K562 (cell line): Measurements from ENCODE around the gene SYNCRIP. TPM values are rescaled to one million over a fixed set of nuclear protein-coding genes. Genes with fewer than 3 reads are reported as not detected.

Source experiments
- ATAC-seq: fragments of 200-7000 bp; cut with Tn5 transposase; 3 replicates; pipeline ENCODE4 v1.9.1; 2020; ENCODE audit warnings: moderate library complexity
- BruUV-seq: library from RNA; stranded (reverse); fragments of 400-500 nt; replicated peaks from 2 replicates; lab custom pipeline; 2021; lab: Mats Ljungman, UMichigan
- CTCF ChIA-PET: fragments of 300-600 bp; formaldehyde crosslinking; extraction: SDS; loops from one replicate; lab custom pipeline; 2021; ENCODE audit warnings: low intra/inter-chr PET ratio; lab: Yijun Ruan, JAX
- POLR2A ChIA-PET: fragments of 300-600, 350-650 bp; sonication (Branson Sonifier 250); formaldehyde crosslinking; extraction: SDS; loops from one replicate; lab custom pipeline; 2021; ENCODE audit warnings: antibody characterized with exemption, inconsistent platforms; lab: Yijun Ruan, JAX
- DNase-seq, 4 experiments: peaks; one replicate each; pipeline versions ENCODE4 v3.0.0 to v3.0.0-alpha.2; 2011 to 2018; ENCODE audit warnings: low spot score in 3 of 4, mixed read lengths in 3 of 4; ENCODE audit errors: extremely low read depth in 1 of 4
- FAIRE-seq: peaks from 2 replicates; lab custom pipeline; 2011; peaks lifted over from hg19 to GRCh38; lab: Jason Lieb, UNC
- H2AFZ ChIP-seq: 2 replicates; pipeline ENCODE4 v1.6.0; 2011; ENCODE audit warnings: low read depth, low read length, control low read depth, inconsistent platforms
- H3K27ac ChIP-seq: fragments of 200-600 bp; 3 replicates; pipeline ENCODE4 v1.8.0; 2011; ENCODE audit warnings: low read depth, mild to moderate bottlenecking, control low read depth, inconsistent platforms, low read length, moderate library complexity, mixed read lengths; ENCODE audit errors: extremely low read depth
- H3K27me3 ChIP-seq, 2 experiments: fragments of 300-600 bp in 1 of 2; 2 replicates in 1 of 2; 3 replicates in 1 of 2; pipeline versions ENCODE4 v1.6.0 to v1.8.0; 2011; ENCODE audit warnings: inconsistent platforms in 2 of 2, low read length in 2 of 2, mild to moderate bottlenecking in 1 of 2, mixed read lengths in 1 of 2, moderate library complexity in 1 of 2; ENCODE audit not compliant: control insufficient read depth in 2 of 2, insufficient read depth in 2 of 2
- H3K36me3 ChIP-seq: fragments of 300-600 bp; 3 replicates; pipeline ENCODE4 v1.8.0; 2011; ENCODE audit warnings: mild to moderate bottlenecking, low read length, inconsistent platforms; ENCODE audit not compliant: control insufficient read depth, insufficient read depth
- H3K4me1 ChIP-seq, 2 experiments: fragments of 200-600 bp in 1 of 2; replicated peaks in 1 of 2; 2 replicates in 1 of 2; 3 replicates in 1 of 2; pipeline versions ENCODE4 v1.5.1 to v1.8.0; 2011; ENCODE audit warnings: inconsistent platforms in 2 of 2, low read length in 2 of 2, mild to moderate bottlenecking in 1 of 2, mixed read lengths in 1 of 2, moderate library complexity in 1 of 2; ENCODE audit not compliant: control insufficient read depth in 2 of 2, insufficient read depth in 2 of 2
- H3K4me2 ChIP-seq: 2 replicates; pipeline ENCODE4 v1.6.1; 2011; ENCODE audit warnings: low read length, control low read depth, inconsistent platforms, mixed read lengths; ENCODE audit not compliant: insufficient read depth
- H3K4me3 ChIP-seq: fragments of 200-600 bp; sonication (generic), shearing (Covaris generic); 2 replicates; pipeline ENCODE4 v1.5.1; 2016; ENCODE audit warnings: control low read depth, inconsistent platforms
- H3K79me2 ChIP-seq: fragments of 200-600 bp; 3 replicates; pipeline ENCODE4 v1.8.0; 2011; ENCODE audit warnings: low read length, inconsistent platforms; ENCODE audit not compliant: control insufficient read depth, insufficient read depth
- H3K9ac ChIP-seq, 2 experiments: 2 replicates each; pipeline versions ENCODE4 v1.6.0 to v1.6.1; 2011; ENCODE audit warnings: low read depth in 2 of 2, low read length in 2 of 2, control low read depth in 1 of 2, inconsistent platforms in 1 of 2, mild to moderate bottlenecking in 1 of 2, mixed read lengths in 1 of 2; ENCODE audit not compliant: insufficient read depth in 1 of 2
- H3K9me1 ChIP-seq: one replicate; pipeline ENCODE4 v1.6.0; 2011; ENCODE audit warnings: inconsistent platforms, mild to moderate bottlenecking, low read length, moderate library complexity; ENCODE audit not compliant: control insufficient read depth, insufficient read depth
- H3K9me3 ChIP-seq: replicated peaks from 2 replicates; pipeline ENCODE4 v1.5.1; 2011; ENCODE audit warnings: low read depth, low read length, inconsistent platforms; ENCODE audit not compliant: control insufficient read depth, insufficient read depth
- H4K20me1 ChIP-seq: replicated peaks from 2 replicates; pipeline ENCODE4 v1.6.1; 2011; ENCODE audit warnings: low read length, inconsistent platforms, mixed read lengths; ENCODE audit not compliant: control insufficient read depth, insufficient read depth
- ELF2 ChIP-seq: fragments of 250-450 bp; sonication (Bioruptor Pico); IDR thresholded peaks from 2 replicates; pipeline ENCODE4 v1.5.0; 2021; ENCODE audit warnings: mild to moderate bottlenecking
- ZNF668 ChIP-seq: fragments of 250-450 bp; sonication (Bioruptor Pico); IDR thresholded peaks from 2 replicates; pipeline ENCODE4 v1.8.0; 2022; ENCODE audit warnings: mild to moderate bottlenecking, inconsistent platforms
- ZNF75A ChIP-seq: fragments of 450-650 bp; formaldehyde crosslinking; IDR thresholded peaks from 2 replicates; pipeline ENCODE4 v1.4.0; 2020; ENCODE audit warnings: mild to moderate bottlenecking
- WGBS: fragments of 100-300 bp; shearing (Covaris generic); methylation state at CpG from one replicate; pipeline ENCODE4 v1.1.6; 2016; ENCODE audit warnings: low coverage, mixed read lengths; ENCODE audit not compliant: insufficient coverage; ENCODE audit errors: missing lambda C conversion rate; 5-methylcytosine and 5-hydroxymethylcytosine counted together
- in situ Hi-C: fragments of 300-500 bp; cut with MboI; formaldehyde crosslinking; loops from 4 replicates; pipeline ENCODE4 v1.15.0; 2018; ENCODE audit warnings: inconsistent platforms, mixed read lengths
- intact Hi-C: fragments of 100-400 bp; cut with micrococcal nuclease; formaldehyde crosslinking; loops from 2 replicates; pipeline ENCODE4 v1.14.2; 2022
- polyA plus RNA-seq, 8 experiments: library from polyadenylated mRNA; depleted of rRNA in 4 of 8; stranded (reverse) in 5 of 8; unstranded in 3 of 8; fragments of >200 nt; fragmentation: Nextera tagmentation in 2 of 8; fragmentation: Illumina TruSeq in 1 of 8; extraction: Ambion mirVana in 2 of 8; extraction: Trizol in 1 of 8; gene quantifications; 2 replicates each; pipeline versions ENCODE4 v1.2.1 to v1.2.3, GENCODE V29; 2011 to 2014; ENCODE audit warnings: inconsistent platforms in 1 of 8, missing spikeins in 1 of 8
- total RNA-seq, 7 experiments: library from RNA; depleted of rRNA in 6 of 7; stranded (reverse); fragments of >200 nt in 6 of 7; fragmentation: Illumina TruSeq in 2 of 7; extraction: Trizol in 2 of 7; gene quantifications; 2 replicates each; pipeline versions ENCODE4 v1.2.1 to v1.2.3, GENCODE V29; 2011 to 2021; ENCODE audit warnings: low replicate concordance in 1 of 7
- TF ChIP-seq, protein P1 (sequence below), 3 experiments: IDR thresholded peaks in 2 of 3; conservative IDR thresholded peaks in 1 of 3; 2 replicates each; pipeline ENCODE4 v1.5.1; 2011 to 2012; ENCODE audit warnings: low read length in 3 of 3, mild to moderate bottlenecking in 3 of 3, control low read depth in 2 of 3, improper control_type of control experiment in 1 of 3, inconsistent platforms in 1 of 3, low read depth in 1 of 3, mixed read lengths in 1 of 3, moderate library complexity in 1 of 3; ENCODE audit not compliant: insufficient read depth in 2 of 3

SYNCRIP gene
- total and polyA plus RNA-seq, 9 of the 15 experiments (the other 6 are each of a cell fraction or from before 2014, with no cell fraction given), result 46.5 to 295 (median 140) TPM

DNA sequence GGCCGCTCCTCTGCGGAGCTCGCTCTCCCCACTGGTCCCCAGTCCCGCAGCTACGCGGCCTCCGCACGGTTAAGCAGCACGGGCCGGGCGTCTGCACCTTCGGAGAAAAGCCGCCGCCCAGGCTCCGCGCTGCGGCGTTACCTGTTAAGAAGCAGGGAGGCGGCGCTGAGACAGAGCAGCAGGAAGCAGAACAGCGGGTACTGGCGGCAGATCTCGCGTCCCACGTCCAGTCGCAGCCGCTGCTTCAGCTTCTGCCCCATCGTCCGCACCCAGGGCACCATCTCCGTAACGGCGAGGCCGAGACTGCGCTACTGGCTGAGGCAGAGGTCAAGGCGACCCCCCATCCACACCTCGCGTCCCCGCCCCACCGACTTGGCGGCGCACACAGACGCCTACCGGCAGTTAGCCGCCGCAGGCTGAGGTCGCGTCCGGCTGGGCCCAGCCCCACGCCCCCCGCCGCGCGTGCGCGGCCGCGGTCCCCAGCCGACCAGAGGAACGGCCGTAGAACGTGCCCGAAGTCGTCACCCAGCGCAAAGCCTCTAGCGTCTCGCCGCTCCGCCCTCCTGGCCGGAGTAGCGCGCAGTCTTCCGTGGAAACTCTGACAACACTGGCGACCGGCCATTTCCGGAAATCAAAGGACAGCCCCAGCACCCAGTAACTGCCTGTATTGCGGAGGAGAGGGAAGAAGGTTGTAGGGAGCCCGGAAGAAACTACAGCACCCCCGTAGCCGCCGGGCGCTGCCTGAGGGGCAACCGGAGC, 49.1 kb downstream of the SYNCRIP start, which contains the start of gene SNX14 (continued):
- TF ChIP-seq ELF2 (CRISPR knock-in tag), result peak; percentile 73; the same call in 1 of the 2 replicates
- TF ChIP-seq, protein P1, sequence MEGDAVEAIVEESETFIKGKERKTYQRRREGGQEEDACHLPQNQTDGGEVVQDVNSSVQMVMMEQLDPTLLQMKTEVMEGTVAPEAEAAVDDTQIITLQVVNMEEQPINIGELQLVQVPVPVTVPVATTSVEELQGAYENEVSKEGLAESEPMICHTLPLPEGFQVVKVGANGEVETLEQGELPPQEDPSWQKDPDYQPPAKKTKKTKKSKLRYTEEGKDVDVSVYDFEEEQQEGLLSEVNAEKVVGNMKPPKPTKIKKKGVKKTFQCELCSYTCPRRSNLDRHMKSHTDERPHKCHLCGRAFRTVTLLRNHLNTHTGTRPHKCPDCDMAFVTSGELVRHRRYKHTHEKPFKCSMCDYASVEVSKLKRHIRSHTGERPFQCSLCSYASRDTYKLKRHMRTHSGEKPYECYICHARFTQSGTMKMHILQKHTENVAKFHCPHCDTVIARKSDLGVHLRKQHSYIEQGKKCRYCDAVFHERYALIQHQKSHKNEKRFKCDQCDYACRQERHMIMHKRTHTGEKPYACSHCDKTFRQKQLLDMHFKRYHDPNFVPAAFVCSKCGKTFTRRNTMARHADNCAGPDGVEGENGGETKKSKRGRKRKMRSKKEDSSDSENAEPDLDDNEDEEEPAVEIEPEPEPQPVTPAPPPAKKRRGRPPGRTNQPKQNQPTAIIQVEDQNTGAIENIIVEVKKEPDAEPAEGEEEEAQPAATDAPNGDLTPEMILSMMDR (IDR thresholded peaks at IDR 0.05 in 2 of 3, conservative IDR thresholded peaks at IDR 0.05 in 1 of 3; ENCODE audit: insufficient read depth in 2 of 3, low read depth in 1 of 3, low read length in 3 of 3), result no peak; a peak in 1 of 6 replicates

DNA sequence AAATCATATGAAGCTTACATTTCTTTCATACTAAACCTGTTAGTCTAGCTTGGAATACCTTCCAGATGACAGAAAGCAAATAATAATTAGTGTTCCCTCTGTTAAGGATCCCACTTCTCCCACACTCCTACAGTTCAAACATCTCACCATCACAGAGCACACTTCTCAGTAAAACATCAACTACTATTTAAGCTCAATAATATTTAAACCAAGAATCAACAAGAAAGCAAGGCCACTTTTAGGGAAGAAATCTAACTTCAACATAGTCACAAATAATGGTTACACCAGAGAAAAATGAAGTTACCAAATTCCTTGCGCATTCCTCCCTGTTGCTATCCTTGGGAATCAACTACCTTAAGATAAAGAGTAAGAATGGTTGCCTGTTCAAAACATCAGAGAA, 50.7 kb downstream of the SYNCRIP start:
- FAIRE-seq (no peak), DNase-seq (no peak), ATAC-seq (no peak)
- Histone ChIP-seq H3K27me3 (no peaks in the 10 kb centered on the region), H3K4me3 (peak overlapping the region; percentile 92; the same call in 1 of the 2 replicates), H4K20me1 (no peaks in the 10 kb centered on the region), H2AFZ (no peak overlapping the region), H3K27ac (no peak overlapping the region), H3K9ac (peak overlapping the region in 1 of 2 experiments; percentile 19; a peak in 1 of 4 replicates), H3K4me2 (peak overlapping the region; percentile 95), H3K9me3 (peaks cover 3% of the 10 kb centered on the region), H3K4me1 (peaks cover 13 to 16% of the 10 kb centered on the region in 2 experiments; a peak in 4 of 5 replicates), H3K79me2 (peaks cover 81% of the 10 kb centered on the region), H3K36me3 (peaks cover 20% of the 10 kb centered on the region; the same call in 2 of the 3 replicates), H3K9me1 (no peaks in the 10 kb centered on the region)
- 85% methylated on average over 1 of the region's 1 CpG for WGBS
- intact Hi-C loops (loop anchor here (2.0 to 5.0 kb wide), 2 partner anchors 51 to 85 kb away; partner anchors contain the start of gene SYNCRIP), in situ Hi-C loops (no loop called here)
- no TSS peak for BruUV-seq
- CTCF ChIA-PET, result no interaction called here
- TF ChIP-seq ZNF668 (CRISPR knock-in tag) (no peak), ZNF75A (CRISPR knock-in tag) (peak; percentile 80)
- POLR2A ChIA-PET, result interaction anchor here (0.7 to 2.7 kb wide), 2 partner anchors 40 to 86 kb away, joined by 3 to 32 read pairs; no protein-coding TSS in a partner anchor
